Measurements from ENCODE around the gene WDR86.

DNA sequence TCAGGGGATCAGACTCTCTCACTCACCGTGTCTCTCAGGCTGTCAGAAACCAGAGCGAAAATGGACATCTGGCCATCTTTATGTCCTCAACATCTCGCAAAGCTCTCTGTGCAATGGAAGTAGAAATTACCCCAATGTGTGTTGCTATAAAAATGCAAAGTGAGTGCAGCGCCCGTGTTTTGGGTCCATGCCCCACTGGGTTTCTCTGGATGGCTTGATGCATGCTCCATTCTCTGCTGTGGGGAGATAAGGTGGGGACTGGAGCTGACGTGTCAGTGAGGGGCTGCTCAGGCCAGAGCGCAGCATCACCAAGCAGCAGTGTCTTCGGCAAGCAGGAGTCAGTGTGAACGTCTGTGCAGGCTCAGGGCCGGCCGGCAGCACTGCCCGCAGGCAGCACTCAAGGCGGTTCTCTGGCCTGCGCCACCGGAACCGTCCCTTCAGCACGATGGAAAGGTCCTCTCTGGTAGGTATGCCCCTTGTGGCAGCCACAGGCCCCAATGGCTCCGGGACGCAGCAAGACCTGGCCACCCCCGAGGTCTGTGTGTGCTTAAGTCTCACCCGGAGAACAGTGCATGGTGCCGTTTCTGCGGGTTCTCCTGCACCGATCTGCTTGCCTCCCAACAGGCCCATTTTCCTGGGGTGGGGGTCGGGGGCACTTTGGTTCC, 30.2 kb downstream of the WDR86 start:
- TF ChIP-seq, protein P1, sequence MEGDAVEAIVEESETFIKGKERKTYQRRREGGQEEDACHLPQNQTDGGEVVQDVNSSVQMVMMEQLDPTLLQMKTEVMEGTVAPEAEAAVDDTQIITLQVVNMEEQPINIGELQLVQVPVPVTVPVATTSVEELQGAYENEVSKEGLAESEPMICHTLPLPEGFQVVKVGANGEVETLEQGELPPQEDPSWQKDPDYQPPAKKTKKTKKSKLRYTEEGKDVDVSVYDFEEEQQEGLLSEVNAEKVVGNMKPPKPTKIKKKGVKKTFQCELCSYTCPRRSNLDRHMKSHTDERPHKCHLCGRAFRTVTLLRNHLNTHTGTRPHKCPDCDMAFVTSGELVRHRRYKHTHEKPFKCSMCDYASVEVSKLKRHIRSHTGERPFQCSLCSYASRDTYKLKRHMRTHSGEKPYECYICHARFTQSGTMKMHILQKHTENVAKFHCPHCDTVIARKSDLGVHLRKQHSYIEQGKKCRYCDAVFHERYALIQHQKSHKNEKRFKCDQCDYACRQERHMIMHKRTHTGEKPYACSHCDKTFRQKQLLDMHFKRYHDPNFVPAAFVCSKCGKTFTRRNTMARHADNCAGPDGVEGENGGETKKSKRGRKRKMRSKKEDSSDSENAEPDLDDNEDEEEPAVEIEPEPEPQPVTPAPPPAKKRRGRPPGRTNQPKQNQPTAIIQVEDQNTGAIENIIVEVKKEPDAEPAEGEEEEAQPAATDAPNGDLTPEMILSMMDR (optimal IDR thresholded peaks at IDR 0.05 in 1 of 3, IDR thresholded peaks at IDR 0.05 in 1 of 3, conservative IDR thresholded peaks at IDR 0.05 in 1 of 3; ENCODE audit: extremely low read depth in 1 of 3, insufficient read depth in 2 of 3, low read length in 3 of 3), result no peak
- TF ChIP-seq EZH2 (IDR thresholded peaks at IDR 0.05; ENCODE audit: low read length), result no peak
